LoVo (cell line): ENCODE results near the gene APOL3.
"Not testable (repeated sequence)": the region's sequence is repeated elsewhere in the genome, so short reads cannot be mapped to it uniquely, and the experiment has no call there.

ENCODE experiments used
- DNase-seq: peaks from one replicate; pipeline ENCODE4 v3.0.0-alpha.2; 2016; ENCODE audit warnings: low spot score

Gene APOL3

DNA sequence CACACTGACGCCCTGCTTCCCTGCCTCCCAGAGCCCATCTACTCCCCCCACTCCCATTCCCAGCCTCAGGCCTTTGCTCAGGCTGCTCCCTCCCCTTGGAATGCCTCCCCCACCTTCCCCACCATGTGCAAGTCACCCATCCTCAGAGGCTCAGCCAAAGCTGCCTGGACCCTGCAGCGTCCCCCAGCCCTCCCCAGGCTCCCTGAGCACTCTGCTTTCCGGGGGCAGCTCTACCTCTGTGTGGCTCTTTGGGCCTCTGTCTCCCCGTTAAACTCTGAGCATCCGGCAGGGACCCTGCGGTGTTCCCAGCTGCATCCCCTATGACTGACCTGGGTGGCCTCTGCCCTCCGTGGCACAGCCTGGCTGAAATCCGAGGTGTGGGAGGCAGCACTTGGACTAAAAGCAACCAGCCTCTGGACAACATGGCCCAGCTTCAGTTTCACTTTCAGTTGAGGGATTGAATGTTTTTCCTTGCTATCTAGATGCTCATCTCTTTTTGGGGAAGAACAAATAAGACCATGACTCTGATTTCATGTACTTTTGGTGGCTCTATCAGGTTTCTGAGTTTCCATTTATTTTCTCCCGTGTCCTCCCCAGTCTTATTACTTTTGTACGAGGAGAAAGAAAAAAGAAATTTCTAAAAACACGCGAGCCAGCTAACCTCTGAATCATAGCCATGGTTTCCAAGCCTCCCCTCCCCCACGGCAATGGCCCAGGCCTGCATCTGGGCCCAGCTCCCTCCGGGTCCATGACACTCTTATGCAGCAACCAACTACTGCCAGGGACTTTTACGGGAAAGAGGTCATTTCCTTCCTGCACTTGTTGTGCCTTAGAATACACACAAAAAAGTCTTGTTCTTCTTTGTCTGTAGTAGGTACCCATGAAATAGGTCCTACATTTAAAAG lies 3.8 kb downstream of the APOL3 start:
- peak; percentile 65 for DNase-seq

DNA sequence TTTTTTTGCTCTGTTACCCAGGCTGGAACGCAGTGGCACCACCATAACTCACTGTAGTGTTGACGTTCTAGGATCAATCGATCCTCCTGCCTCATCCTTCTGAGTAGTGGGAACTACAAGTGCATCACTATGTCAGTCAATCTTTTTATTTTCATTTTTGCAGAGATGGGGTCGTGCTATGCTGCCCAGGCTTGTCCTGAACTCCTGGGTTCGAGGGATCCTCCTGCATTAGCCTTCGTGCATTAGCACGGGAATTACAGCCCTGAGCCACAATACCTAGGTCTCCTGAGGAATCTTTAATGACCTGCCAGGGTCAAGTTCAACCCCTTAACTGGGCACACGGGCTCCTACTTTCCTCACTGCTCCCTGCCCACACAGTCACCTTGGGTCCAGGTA lies 4.4 kb downstream of the APOL3 start:
- DNase-seq = no peak

DNA sequence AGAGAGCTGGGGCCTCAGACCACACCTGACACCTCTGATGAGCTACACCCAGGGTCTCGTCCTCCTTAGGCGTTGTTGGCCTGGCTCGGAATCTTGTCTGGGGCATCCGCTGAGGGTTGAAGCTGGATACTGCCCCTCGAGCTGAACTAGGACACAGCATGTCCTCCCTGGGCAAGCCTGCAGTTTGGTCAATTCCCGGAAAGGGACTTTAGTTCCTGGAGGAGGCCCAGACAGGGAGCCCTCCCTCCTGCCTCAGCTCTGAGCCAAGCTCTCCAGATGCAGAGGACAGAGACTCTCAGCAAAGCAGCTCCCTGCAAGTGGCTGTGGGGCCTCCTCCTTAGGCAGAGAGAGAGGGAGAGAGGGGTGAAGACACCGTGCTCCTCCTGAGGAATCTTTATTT lies 4.9 kb downstream of the APOL3 start:
- DNase-seq = no peak

DNA sequence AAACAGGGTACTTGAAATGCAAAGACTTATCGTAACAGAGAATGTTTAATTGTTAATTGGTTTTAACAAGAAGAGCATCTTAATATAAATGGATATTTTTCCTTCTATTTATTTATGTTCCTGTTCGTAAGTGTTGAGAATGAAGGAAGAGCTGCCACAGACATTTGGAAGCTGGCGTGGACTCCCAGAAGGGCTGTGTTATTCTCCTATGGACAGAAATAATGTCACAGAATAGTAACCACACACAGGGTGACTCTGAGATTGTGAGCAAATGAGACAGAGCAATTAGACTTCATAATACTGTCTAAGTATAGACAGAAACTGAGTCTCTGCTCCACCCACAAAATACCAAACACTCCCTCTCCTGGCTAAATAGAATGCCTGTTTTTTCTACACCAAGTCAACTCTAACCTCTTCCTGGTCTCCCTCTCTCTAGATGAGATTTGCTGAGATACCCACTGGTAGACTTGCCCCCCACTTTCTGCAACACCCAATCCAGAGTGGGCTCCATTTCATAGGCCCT lies 6.1 kb downstream of the APOL3 start:
- DNase-seq = peak; percentile 25

DNA sequence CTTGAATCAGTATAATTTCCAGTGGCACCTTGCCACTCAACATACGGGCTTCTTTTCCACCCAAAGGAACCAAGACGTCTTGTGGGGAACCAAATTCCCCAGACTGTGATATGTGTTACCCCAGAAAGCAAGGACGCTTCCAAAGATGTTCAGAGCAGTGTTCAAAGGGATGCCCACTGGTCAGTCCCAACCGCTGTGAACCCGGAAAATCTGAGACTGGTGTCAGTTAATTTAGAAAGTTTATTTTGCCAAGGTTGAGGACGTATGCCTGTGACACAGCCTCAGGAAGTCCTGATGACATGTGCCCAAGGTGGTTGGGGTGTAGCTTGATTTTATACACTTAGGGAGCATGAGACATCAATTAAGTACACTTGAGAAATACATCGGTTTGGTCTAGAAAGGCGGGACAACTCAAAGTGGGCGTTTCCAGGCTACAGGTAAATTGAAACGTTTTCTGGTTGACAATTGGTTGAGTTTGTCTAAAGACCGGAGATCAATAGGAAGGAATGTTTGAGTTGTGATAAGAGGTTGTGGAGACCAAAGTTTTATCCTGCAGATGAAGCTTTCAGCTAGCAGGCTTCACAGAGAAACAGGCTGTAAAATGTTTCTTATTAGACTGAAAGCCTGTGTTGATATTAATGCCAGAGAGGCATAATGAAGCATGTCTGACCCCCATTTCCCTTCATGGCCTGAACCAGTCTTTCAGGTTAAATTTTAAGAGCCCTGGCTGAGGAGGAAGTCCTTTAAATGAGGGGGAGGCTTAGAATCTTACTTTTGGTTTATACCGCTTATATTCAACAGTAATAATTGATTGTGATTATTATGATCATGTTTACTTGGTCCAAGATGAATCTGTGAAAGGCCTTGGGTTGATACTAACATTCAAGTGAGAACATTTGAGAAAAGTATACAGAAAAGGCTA lies 6.8 kb downstream of the APOL3 start:
- no peak for DNase-seq

DNA sequence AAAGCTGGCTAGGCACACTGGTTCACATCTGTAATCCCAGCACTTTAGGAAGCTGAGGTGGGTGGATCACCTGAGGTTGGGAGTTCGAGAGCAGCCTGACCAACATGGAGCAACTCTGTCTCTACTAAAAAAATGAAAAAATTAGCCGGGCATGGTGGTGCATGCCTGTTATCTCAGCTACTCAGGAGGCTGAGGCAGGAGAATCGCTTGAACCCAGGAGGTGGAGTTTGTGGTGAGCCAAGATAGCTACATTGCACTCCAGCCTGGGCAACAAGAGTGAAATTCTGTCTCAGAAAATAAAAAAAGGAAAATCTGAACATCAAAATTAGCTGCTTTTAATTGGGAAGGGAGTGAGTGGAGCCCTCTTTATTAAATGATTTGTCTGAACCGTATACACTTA lies 7.7 kb downstream of the APOL3 start:
- not testable (repeated sequence) for DNase-seq

DNA sequence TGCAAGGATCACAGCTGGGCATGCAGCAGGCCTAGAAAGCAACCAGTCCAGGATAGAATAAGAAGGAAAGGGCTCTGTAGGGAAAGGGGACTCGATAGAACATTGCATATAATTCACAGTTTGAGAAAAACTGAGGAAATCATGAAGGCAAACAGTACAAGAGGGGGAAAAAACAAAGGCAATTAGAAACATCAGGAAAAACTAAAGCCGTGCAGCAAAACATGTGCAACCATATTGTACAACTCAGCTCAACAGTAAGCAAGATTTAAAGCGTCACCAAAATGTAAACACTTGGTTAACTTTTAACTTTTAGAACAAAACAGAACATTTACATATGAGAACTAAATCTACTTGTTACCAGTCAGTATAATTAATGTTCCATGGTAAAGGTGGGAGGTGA lies 8.5 kb downstream of the APOL3 start:
- DNase-seq = no peak

DNA sequence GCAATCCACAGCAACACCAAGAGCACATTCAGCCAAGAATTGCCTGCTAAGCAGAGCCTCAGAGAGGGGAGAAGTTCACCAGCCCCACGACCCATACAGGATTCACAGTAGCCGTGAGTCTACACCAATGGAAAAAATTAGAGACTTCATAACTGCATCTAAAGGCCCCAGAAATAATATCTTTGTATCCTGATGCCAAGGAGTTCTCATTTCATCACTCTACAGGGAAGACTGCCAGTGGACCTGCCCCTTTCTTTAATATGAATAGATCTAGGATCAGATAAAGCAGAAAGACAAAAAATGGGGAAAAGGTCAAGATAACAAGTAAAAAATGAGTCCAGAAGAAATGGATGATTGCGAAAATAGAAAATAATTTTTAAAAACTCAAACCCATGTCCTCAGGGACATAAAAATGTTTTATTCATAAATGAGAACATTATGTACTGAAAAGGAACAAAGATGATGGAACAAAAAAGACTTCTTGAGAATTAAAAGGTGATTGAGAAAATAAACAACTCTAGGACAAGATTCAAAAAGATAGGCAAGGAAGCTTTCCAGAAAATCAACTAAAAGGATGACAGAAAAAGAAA lies 9.5 kb downstream of the APOL3 start:
- DNase-seq = no peak

DNA sequence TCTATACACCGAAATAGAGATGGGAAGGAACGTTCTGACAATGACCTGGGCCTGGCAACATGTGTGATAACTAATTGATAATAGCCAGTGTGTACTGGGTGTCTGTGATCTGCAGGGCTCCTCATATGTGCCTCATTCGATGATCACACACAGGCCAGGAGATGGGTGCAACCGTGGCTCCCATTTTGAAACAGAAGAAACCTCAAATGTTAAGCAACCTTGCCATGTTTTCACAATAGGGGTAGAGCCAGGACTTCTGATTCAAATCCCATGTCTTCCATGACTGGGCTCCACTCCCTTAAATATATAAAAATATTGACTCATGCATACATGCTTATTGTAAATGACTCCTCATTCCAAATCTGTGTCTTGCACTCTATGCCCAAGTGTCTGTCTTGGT lies 11.1 kb downstream of the APOL3 start:
- no peak for DNase-seq

DNA sequence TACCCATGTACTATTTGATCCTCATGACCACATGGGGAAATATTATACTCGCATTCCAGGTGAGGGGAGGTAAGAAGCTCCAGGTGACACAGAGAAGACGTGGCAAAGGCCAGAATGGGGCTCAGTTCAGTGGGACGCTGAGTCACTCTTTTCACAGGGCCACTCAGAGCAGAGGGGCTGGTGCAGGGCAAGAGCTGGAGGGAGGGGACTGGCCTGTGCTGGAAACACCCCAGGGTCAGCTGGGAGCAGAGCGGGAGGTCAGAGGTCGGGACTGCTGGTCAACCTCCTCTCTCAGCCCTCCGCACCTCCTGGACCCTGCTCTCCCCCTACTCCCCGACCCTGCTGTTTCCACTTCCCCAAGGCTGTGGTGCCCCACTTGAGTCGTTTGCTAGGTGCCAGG lies 12.1 kb downstream of the APOL3 start:
- no peak for DNase-seq

DNA sequence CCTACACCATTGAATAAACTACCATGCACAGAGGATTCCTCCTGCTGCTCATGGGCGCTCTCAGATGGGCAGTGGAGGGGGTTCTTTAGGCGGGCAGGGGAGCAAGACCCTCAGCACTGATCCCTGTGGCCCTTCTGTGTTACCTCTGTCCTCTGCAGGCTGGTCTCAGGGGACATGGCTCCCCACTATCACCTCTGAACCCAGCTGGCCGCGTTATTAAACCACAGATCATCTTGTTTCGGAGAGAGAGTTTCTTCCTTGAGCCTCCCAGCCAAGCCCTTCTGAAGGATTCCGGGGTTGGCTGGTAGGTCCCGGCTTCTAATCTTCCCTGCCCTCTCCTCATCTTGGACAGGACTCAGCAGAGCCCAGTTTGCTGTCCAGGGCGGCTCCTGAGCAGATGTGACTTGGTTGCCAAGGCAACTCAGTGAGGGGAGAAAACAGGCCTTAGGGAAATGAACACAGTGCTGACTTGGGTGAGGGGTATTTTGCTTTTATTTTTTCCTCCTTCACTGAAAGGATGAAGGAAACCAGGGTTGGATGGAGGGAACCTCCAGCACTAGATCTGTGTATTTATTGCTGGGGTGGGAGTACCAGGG lies 13.3 kb downstream of the APOL3 start:
- no peak for DNase-seq

DNA sequence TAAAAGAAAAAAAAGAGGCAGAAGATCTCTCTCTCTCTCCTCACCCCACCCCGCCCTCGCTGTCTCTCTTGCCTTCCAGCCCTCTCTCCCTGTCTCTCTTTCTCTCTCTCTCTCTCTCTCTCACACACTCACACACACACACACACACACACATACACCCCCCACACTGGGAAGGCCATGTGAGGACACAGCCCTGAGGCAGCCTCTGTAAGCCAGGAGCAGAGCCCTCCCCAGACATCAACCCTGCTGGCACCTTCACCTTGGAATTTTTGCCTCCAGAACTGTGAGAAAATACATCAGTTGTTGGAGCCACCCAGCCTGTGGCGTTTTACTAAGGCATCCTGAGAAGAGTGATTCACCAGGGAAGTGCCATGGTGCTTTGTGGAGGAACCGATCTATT lies 14.7 kb downstream of the APOL3 start:
- no peak for DNase-seq

DNA sequence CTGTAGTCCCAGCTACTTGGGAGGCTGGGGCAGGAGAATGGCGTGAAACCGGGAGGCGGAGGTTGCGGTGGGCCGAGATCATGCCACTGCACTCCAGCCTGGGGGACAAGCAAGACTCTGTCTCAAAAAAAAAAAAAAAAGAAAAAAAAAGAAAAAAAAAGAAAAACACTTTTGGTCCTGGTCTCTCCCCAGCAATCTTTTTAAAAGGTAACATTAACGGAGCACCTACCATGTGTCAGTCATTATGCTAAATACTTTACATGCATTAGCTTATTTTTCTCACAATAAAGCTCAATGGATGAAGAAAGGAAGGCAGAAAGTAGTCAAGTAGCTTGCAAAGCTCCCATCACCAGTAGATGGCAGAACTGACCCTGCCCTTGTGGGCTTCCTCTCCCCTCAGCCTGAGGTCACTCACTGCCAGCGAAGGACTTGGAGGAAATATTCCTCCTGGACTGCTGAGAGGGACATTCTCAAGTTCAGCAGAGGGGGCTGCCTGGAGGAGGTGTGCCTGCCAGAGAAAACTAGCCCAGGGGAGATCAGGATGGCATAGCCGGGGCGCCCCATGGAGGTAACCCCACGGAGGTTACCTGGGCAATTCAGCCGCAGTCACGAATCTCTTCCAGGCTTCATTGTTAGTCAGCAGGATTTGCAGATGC lies 15.5 kb downstream of the APOL3 start:
- DNase-seq = no peak

DNA sequence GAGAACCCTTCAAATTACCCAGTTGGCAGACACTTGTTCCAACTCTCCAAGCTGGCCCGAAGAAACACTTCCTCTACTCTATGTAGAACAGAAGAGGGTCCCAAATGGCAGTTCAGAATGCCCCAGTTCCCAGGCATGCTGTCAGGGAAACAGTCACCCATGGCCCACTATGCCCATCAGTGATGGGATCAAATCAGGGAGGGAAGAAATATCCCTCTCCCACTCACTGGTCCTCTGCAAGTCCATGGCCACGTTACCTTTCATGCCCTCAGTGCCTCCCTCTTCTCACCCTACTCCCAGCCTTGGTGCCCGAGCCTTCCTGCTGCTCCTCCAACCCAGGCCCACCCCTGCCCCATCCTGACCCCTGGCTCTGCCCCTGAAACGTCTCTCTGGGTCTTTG lies 16.6 kb downstream of the APOL3 start:
- no peak for DNase-seq

DNA sequence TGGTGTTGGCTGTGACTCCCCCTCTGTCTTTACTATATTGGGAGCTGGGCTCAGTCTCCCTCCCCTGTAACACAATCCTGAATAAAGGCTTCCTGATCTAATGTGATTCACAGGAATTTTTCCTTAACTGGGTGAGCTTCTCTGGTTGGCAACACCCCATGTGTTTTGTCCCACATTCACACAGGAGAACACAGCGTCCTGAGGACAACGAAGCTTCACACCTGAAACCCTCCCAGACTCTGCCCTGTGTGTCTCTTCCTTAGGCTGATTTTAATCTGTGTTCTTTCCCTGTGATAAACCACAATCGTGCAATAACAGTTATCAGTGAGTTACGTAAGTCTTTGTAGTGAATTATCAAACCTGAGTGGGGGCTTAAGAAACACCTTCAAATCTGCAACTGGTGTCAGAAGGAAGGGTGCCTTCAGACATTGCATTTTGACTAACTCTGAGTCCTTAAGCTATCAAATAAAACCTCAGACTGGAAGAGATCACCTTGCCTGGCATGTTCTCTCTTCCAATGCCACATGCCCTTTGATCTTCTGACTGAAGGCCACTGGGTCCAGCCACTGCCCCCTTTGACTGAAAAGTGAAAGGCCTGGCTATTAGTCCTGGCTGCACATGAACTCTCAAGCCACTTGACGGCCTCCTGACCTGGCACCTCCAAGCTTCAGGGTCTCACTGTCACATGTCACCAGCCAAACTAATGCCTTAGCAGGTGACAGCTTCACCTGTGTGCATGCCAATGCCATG lies 17.3 kb downstream of the APOL3 start:
- DNase-seq = no peak

DNA sequence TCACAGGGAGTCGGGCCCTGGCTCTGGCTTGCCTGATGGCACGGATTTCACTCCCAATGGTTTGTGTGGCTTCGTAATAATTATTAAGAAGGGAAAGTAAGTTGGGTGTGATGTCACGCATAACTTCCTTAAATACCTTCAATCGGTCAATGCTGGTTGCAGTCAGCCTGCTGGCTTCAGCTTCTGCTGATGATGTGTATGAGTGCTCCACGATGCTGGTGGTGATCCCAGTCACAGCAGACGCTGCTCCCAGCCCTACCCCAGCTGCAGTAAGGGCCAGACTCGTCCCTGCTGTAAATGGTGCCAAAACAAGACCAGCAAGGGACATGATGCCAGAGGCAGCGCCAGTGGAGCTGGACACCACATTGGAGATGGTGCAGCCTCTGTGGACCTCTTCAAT lies 19.1 kb downstream of the APOL3 start:
- DNase-seq = no peak

DNA sequence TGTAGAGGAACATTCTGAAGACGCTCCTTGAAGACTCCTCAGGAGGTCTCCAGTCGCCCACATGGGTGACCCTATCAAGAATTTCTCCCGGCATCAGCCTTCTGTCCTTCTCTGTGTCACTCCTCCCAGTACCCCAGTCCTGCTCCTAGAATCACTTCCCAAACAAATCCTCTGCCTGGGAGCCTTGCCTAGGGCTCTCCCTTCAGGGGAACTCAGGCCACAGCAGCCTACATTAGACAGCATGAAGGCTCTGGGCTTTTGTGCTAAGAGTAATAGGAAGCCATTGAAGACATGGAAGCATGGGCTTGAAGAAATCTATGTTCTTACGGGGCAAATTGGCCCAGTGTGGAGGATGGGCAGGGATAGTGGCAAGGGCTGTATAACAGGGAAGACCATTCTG lies 21.8 kb downstream of the APOL3 start:
- DNase-seq = not testable (repeated sequence)

DNA sequence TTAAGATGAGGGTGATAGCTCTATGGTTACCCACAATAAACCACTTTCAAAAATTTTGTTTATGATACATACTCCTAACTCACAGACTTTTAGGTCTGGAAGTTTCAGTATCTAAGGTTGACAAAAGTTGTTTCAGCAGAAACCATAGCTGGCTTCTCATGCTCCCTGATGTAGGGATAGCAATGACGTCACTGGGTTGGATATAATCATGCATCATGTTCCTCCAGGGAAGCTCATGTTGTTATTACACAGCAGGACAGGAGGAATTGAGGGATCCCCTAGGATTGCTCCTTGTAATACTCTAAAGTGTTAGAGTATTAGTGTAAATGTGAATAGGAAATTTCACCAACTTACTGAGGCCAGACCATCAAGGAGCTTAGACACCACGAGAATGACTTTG lies 23.6 kb downstream of the APOL3 start:
- DNase-seq = no peak

DNA sequence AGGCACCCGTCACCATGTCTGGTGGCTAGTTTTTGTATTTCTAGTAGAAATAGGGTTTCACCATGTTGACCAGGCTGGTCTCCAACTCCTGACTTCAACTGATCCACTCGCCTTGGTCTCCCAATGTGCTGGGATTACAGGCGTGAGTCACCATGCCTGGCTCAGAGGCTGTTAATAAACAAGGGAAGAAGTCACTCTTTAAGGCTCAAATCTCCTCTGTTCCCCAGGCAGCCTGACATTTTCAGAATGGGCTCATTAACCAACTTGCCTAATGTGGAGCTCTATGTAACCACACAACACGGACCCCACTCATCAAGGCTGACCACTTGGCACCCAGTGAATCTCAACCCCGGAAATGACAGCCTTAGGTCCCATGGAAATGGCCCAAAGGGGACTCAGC lies 24.1 kb downstream of the APOL3 start:
- no peak for DNase-seq

DNA sequence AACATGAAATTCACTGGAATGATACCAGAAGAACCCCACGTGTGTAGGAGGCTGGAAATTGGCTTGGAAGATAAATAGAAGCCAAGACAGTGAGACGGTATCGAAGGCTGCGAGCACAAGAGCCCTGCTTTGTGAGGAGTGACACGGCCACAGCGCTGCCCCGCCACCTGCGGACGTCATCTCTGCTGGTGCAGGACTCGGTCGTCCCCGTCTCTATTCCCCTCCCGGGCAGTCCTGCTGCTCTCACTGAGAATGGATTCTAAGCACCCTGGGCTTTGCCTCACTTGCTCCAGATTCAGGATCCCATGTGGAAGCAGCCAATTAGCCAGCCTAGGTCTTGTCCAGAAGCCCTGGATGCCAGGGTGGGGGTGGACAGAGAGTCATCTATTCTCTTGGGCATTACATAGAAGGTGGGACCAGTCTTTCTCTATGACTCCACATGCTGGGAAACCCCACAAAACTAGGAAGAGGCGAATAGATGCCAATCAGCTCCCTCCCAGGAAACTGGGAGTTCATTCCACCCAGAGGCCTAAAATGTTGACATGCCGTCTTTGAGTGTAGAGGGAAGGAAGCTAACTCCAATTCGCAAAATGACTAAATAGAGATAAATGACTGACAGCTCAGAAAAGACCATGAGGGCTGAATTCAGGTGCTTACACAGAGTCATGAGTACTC lies 25.1 kb downstream of the APOL3 start:
- no peak for DNase-seq
